ENCODE data around the gene OLAH. TPM values are rescaled to one million over a fixed set of nuclear protein-coding genes. Genes with fewer than 3 reads are reported as not detected.

OLAH gene
- total and polyA plus RNA-seq, 2 experiments from 2014 or later = not detected

GRCh38 chr10:15083674-15084501 lies 40.1 kb downstream of the OLAH start:
- TF ChIP-seq, protein P1, sequence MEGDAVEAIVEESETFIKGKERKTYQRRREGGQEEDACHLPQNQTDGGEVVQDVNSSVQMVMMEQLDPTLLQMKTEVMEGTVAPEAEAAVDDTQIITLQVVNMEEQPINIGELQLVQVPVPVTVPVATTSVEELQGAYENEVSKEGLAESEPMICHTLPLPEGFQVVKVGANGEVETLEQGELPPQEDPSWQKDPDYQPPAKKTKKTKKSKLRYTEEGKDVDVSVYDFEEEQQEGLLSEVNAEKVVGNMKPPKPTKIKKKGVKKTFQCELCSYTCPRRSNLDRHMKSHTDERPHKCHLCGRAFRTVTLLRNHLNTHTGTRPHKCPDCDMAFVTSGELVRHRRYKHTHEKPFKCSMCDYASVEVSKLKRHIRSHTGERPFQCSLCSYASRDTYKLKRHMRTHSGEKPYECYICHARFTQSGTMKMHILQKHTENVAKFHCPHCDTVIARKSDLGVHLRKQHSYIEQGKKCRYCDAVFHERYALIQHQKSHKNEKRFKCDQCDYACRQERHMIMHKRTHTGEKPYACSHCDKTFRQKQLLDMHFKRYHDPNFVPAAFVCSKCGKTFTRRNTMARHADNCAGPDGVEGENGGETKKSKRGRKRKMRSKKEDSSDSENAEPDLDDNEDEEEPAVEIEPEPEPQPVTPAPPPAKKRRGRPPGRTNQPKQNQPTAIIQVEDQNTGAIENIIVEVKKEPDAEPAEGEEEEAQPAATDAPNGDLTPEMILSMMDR (IDR thresholded peaks at IDR 0.05; ENCODE audit: low read depth, low read length) = no peak
- Histone ChIP-seq H3K4me1 (ENCODE audit: low read depth) (no peaks in the 10 kb centered on the region), H3K27ac (no peak overlapping the region), H3K4me3 (no peak overlapping the region), H3K9me3 (ENCODE audit: low read depth) (no peaks in the 10 kb centered on the region), H3K36me3 (no peaks in the 10 kb centered on the region), H3K27me3 (no peaks in the 10 kb centered on the region)
- no peak for DNase-seq (ENCODE audit: low read depth in 1 of 2, low spot score in 1 of 2)

GRCh38 chr10:15084502-15084922 lies 40.8 kb downstream of the OLAH start:
- Histone ChIP-seq H3K4me1 (ENCODE audit: low read depth) (no peaks in the 10 kb centered on the region), H3K27ac (no peak overlapping the region), H3K36me3 (no peaks in the 10 kb centered on the region), H3K9me3 (ENCODE audit: low read depth) (no peaks in the 10 kb centered on the region), H3K27me3 (no peaks in the 10 kb centered on the region), H3K4me3 (no peak overlapping the region)
- TF ChIP-seq, protein P1 (IDR thresholded peaks at IDR 0.05; ENCODE audit: low read depth, low read length) = no peak
- peak; percentile 14 to 98 for DNase-seq (ENCODE audit: low read depth in 1 of 2, low spot score in 1 of 2)

- Histone ChIP-seq H3K4me1 (ENCODE audit: low read depth) (no peaks in the 10 kb centered on the region), H3K27ac (no peak within 1 kb of the TSS), H3K4me3 (peak within 1 kb of the TSS; percentile 66), H3K27me3 (no peaks in the 10 kb centered on the region), H3K36me3 (no peaks in the 10 kb centered on the region), H3K9me3 (ENCODE audit: low read depth) (no peaks in the 10 kb centered on the region)
- TF ChIP-seq, protein P1 (IDR thresholded peaks at IDR 0.05; ENCODE audit: low read depth, low read length) = peak; percentile 28
- peak; percentile 86 to 94 for DNase-seq (ENCODE audit: low read depth in 1 of 2, low spot score in 1 of 2)
Measured at GRCh38 chr10:15088428-15089261, 44.9 kb downstream of the OLAH start, which contains the start of gene ACBD7. TSS of gene ACBD7 (minus strand) at chr10:15088776. CDS start at chr10:15088728, 48 bp downstream.

DNA sequence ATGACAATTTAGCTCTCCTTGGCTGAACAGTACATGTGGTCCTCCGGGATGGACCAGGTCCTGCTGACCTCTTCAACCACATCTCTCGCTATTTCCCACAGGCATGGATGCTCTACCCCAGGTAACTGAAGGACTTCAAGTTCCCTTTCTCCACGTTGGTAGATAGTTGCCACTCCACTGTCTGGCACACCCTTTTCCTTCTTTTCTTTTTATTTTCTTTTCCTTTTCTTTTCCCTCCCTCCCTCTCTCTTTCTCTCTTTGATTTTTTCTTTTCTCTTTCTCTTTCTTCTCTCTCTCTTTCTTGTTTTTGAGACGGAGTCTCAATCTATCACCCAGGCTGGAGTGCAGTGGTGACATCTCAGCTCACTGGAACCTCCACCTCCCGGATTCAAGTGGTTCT lies 47.7 kb downstream of the OLAH start:
- no peaks in the 10 kb centered on the region for H3K36me3 ChIP-seq
- H3K27me3 ChIP-seq = no peaks in the 10 kb centered on the region
- no peak overlapping the region for H3K27ac ChIP-seq
- no peak overlapping the region for H3K4me3 ChIP-seq
- no peaks in the 10 kb centered on the region for H3K4me1 ChIP-seq (ENCODE audit: low read depth)
- H3K9me3 ChIP-seq (ENCODE audit: low read depth) = no peaks in the 10 kb centered on the region
- TF ChIP-seq, protein P1 (IDR thresholded peaks at IDR 0.05; ENCODE audit: low read depth, low read length) = no peak
- DNase-seq (ENCODE audit: low read depth in 1 of 2, low spot score in 1 of 2) = no peak

DNA sequence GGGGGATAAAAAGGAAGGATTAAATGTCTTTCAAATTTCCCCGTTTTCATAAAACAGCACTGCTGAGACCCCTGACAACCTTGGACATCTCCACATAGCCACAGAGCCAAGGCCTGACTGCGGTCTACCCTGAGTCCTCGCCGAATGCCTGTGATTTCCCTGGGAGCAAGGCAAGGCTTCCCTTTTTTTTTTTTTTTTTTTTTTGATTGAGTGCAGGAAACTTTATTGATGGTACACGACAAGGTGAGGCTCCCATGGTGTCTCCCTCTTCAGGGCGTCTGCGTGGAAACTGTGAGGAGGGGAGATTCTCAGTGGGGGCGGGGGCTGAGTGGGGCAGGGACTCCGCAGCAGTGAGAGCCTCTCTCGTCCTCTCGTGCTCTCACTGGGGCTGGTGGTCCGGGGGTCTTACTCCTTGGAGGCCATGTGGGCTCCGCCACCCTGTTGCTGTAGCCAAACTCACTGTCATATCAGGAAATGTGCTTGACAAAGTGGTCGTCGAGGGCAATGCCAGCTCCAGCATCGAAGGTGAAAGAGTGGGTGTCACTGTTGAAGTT lies 49.2 kb downstream of the OLAH start:
- H3K4me3 ChIP-seq = no peak overlapping the region
- H3K36me3 ChIP-seq = no peaks in the 10 kb centered on the region
- H3K27me3 ChIP-seq = no peaks in the 10 kb centered on the region
- H3K9me3 ChIP-seq (ENCODE audit: low read depth) = no peaks in the 10 kb centered on the region
- TF ChIP-seq, protein P1 (IDR thresholded peaks at IDR 0.05; ENCODE audit: low read depth, low read length) = no peak
- no peak for DNase-seq (ENCODE audit: low read depth in 1 of 2, low spot score in 1 of 2)
- no peak overlapping the region for H3K27ac ChIP-seq
- H3K4me1 ChIP-seq (ENCODE audit: low read depth) = peaks cover 1% of the 10 kb centered on the region

Data from cardiac muscle cell (in vitro differentiated cells and primary cell).